T follicular helper cell (primary cell): ENCODE measurements around the gene CELF2.

Source experiments
- DNase-seq: peaks from one replicate; pipeline ENCODE4 v3.0.0-alpha.2; 2020; ENCODE audit warnings: low read depth

CELF2 gene

DNA sequence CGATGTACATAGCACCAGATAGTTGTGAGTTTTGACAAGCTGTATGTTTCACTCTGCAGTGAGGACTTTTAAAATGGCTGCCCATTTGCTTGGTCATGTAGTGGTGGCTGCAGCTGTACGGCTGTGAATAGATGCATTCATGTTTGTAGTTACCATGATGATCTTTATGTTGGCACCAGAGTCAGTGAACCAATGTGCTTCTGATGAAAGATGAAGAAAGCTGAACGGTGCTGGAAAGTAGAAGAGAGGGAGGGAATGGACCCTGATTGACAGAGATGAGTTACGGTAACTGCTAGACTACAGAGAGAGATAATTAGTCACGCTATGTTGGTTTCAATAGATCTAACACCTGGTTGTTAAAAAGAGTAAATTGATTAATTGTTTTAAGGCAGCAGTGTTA is 256.8 kb downstream of the CELF2 start:
- no peak for DNase-seq

DNA sequence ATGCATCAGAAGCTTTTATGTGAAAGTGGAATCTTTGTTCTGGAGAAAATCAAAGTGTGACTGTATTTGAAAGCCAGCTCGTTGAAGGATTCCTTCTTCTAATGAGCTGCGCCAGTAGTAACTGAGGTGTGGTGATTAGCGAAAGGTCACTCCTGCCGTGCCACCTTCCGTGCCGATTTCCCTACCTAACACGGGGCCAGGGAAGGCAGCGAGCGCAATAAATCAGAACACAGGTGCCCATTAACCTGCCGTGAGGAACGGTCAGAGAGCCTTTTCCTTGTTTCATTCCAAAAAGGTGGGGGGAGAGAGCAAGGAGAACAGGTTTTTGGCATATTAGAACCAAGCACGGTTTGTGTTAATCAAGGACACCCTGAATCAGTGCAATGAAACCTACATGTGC is 258.0 kb downstream of the CELF2 start:
- DNase-seq, result no peak

DNA sequence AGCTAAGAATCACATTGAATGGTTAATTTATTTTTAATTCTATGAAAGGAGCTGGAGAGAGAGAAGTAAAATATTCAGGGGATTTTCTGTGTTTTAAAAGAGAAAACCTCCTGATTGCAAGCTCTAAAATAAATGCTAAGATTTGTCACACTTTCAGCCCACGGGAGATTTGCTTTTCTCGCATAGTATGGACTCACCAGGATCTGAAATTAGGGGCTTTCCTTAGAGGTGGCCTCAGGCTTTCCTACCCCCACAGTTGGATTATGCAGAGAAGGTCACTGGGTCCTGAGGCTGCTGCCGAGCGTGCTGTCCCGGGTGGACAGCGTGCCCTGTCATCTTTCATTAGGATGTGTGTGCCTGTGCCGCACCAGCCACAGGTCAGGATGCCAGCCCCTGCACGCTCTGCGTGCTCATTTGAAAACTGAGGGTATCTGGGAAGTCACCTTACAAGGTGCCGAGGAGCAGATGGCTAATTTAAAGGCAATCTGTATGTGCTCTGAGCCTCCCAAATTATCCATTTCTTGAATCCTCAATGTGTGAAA is 258.8 kb downstream of the CELF2 start:
- no peak for DNase-seq

DNA sequence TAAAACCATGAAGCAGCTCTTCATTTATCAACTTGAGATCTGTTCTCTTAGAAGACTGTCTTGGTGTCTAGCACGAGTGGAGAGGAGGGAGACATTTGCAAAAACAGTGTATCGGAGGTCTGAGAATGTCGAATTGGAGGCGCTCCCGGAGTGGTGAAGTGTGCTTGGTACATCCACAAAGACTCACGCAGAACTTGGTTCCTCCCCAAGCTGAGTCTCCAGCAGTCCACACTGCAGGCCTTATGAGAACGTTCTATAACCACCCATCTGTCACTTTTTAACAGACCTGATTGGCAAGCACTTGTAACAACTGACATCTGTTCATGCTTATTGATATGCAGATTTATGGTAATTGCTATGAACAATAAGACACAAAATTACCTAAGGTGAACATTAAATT is 261.6 kb downstream of the CELF2 start:
- DNase-seq, result no peak

DNA sequence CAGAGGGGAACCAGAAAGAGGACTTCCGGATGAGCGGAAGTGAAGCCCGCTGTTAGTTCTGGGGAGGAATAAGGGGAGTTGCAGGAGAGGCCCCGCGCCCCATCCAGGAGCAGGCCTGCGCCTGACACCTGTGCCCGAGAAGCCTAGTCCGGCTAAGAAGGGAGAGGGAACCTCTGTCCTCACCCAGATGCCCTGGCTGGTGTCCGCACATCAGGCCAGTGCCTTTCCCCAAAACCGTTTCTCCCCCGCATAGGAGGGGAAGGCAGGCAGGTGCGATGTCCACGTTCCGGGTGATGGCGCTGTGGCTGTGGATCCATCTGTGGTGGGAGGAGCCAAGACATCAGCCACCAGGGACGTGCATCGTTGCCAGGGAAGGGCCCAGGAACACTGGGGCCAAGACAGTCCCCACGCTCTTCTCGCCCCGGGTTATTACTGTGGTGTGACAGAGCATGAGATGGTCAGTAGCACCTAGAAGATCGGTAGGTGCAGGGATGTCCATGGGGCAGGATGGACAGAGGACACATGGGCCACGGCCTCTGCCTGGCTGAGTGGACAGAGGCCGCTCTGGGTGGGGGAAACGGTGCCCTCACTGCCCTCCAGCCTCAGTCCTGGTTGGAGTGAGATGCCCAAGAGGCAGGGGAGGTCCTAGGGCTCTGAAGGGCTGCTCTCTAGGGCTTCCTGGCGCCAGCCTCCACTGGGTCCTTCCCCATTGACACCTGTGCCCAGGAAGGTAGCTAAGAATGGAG is 262.7 kb downstream of the CELF2 start:
- no peak for DNase-seq

DNA sequence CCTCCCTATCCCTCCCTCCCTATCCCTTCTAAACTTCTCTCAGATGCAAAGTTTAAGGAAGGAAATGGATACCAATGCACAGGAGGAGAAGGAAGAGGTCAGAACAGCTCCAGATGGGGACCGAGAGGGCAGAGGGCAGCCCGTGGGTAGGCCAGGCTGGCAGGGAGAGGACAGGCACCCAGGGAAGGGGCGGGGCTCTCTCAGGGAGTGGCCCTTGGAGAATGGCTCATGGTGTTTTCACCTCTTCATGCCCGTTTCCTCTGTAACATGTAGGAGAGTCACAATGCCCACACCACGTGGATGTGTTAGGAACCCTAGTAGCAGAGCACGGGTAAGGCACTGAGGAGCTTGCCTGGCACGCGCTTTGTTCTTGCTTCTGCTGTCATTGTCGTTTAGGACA is 264.5 kb downstream of the CELF2 start:
- no peak for DNase-seq

DNA sequence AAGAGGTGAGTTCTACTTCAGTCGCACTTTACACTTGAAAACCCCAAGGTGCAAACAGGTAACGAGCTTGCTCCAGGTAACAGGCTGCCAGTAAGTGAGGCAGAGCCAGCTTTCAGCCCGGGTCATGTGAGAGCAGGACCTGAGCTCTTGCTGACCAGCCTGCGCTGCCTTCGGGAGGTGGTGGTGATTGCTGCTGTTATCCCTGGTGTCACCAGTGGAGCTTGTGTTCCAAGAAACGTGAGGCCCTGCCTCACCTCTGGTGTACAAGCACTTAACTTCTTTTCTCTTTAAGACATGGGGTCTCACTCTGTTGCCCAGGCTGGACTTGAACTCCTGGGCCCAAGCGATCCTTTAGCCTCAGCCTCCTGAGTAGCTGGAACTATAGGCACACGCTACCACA is 265.0 kb downstream of the CELF2 start:
- no peak for DNase-seq

DNA sequence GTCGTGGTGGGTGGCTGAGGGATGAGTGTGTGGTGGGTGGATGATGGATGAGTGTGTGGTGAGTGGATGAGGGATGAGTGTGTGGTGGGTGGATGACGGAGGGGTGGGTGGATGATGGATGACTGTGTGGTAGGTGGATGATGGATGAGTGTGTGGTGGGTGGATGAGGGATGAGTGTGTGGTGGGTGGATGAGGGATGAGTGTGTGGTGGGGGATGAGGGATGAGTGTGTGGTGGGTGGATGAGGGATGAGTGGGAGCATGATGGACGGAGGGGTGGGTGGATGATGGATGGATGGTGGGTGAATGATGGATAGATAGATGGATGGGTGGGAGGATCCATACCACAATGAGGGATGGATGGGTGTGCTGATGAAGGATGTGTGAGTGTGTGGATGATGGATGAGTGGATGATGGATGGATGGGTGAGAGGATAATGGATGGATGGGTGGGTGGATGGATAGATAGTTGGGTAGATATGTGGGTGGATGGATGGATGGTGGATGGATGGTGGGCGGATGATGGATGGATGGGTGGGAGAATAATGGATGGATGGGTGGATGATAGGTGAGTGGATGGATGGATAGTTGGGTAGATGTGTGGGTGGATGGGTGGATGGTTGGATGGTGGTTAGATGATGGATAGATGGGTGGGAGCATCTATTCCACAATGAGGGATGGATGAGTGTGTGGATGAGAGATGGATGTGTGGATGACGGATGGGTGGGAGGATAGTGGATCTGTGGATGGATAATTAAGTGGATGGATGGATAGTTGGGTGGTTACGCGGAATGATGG is 266.8 kb downstream of the CELF2 start:
- DNase-seq, result no peak

DNA sequence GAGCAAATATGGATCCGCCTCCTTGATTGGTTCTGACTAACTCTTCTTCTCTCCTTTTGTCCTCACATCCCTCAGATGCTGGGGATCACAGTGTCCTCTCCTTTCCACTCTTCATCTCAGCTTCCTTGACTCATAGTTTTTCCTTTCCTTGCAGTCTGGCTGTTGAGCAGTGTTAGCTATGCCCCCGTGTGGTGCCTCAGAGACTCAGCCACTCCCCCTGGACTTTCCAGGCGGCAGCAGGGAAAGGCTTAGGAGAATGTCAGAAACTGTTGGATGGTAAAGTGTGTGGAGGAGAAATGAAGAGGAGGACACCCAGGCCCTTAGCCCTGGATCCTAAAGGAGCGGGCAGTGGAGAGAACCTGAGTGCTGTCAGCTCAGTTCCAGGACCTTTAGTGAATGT is 267.5 kb downstream of the CELF2 start:
- DNase-seq, result no peak

DNA sequence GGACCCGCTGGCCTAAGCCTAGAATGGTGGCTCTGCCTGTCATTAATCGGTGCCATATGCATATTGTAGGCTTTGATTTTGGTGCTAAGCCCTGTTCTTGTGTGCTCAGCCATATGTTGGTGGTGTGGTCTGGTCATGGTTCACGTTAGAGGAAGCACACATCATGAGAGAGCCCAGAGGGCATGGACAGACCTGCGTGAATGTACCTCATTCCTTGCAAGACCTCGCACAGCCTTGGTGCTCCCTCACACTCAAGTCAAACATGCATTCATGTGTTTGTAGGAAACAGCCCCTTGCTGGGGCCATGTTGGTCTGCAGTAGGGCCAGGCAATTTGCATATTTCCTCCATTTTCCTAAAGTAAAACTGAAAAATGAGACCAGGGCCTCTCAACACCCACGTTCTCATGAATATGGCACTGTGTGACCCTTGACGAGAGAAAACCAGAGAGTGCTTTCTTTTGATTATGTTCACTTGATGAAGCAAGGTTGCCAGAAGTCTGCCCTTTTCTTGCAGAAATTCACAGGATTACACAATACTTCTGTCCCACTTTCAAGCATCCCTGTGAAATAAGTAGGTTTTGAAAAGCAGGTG is 268.7 kb downstream of the CELF2 start:
- no peak for DNase-seq

DNA sequence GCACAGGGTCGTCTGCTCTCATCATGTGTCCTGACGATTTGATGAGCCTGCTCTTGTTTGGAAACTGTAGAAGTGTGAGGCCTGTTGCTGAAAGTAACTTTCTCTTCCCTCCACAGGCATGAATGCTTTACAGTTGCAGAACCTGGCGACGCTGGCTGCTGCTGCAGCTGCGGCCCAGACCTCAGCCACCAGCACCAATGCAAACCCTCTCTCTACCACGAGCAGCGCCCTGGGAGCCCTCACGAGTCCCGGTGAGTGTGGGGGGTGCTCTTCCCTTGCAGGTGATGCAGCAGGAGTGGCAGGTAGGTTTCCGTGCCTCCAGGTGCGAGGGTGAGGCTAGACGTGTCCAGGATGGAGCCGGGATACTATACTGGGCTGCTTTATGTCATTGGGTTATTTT is 270.6 kb downstream of the CELF2 start:
- no peak for DNase-seq

DNA sequence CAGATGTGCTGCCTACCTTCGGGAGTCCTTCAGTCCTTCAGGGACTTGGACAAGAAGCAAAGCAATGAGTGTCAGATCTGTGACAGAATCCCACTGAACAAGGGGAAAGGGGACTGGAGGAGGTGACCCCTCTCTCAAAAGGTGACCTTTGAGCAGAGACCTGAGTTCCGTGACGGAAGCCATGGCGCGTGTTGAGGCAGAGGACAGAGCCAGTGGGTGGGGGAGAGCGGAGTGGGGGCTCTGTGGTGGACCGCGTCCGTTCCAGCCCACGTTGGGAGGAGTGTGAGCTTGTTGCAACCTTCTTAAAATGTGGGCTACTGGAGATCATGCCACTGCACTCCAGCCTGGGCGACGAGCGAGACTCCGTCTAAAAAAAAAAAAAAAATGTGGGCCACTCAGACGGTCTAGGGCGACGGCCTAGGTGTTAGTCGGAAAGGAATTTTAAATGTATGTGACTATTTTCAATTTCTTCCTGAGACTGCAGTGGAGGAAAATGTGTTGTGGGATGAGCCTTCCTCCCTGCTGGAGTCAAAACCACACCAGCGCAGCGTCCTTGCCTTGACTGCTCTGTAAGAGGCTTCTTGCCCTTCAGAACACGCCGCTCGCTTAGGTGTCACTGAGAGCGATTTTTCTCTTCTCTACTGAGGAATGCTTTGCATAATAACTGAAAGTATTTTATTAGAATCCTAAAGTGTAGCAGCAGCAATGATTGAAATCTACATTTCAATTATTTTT is 272.7 kb downstream of the CELF2 start:
- DNase-seq, result no peak

DNA sequence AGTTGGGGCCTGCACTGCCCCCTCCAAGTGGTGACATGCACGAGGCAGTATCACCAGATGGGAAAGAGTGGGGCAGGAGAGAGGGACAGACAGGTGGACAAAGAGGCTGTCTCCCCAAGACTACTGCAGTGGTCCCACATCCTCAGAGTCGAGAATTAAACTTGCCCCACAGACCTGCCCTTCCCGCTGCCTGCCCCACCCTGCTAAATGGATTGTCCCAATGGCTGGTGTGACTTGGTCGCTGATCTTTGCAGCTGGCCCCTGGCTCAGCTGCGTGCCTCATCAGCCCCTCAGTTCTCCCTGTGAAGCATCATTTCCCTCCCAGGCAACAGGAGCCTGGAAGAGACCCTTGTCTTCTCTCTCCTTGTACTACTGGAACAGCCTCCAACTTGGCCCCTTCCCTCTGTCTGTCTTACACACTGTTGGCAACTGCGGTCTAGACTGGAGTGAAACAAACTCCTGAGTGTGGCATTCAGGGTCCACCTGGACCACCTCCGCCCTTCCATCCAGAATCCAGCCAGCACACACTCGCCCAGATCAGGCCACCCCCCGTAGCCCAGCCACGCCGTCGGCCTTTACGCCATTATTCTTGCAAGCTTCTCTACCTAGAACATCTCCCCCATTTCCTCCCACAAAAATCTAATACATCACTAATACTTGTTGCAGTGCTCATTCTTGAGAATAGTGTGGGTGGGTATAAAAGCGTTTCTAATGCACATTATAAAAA is 275.1 kb downstream of the CELF2 start:
- DNase-seq, result no peak

DNA sequence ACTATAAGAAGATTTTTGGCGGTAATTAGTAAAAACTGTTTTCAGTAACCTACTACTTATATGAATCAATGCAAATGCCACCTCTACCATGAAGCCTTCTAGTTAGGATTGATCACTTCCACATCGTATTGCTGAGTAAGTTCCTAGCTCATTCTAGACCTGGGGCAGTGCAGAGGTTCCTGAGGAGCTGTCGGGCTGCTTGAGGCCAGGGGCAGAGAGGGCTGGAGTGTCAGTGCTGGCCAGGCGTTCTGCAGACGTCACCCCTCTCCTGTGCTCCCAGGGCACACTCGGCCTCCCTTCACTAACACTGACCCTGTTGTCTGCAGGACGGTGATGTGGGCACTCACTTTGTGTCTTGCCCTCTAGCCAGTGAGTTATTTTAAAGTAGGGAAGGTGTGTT is 275.7 kb downstream of the CELF2 start:
- DNase-seq, result no peak

DNA sequence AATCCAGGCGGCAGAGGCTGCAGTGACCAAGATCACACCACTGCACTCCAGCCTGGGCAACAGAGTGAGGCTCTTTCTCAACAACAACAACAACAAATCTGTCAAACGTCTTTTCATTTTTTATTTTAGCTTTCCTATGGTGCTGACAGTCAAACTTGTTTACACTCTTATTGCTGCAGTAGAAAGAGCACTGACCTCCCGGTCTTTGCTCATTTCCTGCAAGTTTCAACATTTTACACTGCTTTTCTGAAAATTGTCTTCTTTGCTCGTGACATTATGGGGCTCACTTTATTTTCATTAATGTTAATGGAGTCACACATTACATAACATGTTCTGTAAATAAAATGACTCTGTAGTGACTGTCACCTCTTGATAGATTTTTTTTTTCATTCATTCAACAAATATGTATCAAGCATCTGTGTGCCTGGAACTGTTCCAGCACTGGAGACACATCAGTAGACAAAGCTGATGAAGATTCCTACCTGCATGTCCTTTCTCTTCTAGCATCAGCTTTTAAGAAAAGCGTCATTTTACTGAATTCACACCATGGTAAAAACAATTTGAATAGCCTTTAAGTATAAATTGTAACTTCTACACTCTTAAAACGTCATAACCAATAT is 277.3 kb downstream of the CELF2 start:
- no peak for DNase-seq

DNA sequence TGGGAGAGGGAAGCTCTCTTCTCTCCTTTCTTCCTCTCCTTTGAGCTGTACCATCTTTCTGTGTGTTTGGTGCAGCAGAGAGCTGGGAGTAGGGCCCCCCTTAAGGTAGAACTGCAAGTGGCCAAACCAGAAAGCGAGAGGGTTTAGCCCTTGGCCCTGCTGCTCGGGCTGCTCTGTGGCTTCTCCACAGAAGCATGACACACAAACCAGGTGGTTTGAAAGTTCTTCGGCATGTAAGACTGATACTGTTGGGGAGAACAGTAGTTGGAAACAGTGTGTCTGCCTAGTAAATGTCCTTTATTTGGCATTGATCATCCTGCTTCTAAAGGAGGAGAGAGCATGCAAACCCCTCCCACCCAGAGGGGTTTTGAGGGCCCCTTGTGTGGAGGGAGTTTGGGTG is 277.8 kb downstream of the CELF2 start:
- no peak for DNase-seq

DNA sequence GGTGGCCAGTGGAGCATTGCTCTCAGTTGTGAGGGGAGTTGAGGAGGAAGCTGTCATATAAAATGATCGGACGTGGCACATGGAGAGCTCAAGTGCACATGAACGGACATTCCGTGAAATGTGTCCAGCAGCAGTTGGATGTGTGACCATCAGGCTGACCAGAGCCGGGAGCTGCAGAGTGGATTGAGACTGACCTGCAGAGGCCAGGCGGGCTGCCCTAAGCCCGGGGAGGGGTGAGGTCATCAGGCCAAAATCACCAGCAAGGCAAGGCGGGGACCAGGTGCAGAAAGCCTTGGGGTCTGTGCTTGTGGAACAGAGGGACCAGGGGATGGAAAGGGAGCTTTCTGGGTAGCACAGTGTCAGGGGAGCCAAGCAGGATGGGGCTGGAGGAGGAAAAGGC is 279.5 kb downstream of the CELF2 start:
- no peak for DNase-seq

DNA sequence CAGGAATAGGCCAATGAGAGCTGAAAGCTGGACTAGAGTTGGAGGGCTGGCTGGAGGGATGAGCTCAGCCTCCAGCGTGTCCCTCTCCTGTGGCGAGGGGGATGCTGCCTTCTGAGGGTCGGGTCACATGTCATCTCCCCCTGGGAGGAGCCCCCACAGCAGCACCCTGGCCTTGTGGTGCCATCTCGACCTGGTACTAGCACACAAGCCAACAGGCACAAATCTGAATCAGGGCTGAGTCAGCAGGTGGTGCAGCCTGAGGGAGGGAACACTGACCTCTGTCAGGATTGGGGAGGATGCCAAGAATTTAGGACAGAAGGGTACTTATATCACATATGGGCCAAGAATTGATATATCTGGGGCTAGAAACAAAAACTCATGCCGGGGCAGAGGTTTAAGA is 280.4 kb downstream of the CELF2 start:
- no peak for DNase-seq

DNA sequence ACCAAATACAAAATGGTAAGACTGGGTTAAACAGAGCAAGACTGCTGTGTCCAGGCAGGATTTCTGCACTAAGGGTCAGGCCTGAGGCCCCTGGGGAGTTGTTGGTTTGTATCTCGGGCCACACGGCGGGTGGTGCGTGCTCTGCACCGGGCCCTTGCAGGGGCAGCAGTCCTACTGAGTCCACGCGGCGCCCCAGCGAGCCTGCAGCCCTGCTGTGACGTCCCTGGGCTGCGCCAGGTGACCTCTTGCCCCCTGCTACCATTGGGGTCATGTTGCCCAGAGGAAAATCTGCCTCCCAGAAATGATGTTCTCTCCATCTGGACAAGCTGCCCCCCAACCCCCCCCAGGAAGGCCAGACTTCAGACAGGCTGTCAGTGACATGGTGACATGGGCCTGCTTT is 281.5 kb downstream of the CELF2 start:
- DNase-seq, result no peak

DNA sequence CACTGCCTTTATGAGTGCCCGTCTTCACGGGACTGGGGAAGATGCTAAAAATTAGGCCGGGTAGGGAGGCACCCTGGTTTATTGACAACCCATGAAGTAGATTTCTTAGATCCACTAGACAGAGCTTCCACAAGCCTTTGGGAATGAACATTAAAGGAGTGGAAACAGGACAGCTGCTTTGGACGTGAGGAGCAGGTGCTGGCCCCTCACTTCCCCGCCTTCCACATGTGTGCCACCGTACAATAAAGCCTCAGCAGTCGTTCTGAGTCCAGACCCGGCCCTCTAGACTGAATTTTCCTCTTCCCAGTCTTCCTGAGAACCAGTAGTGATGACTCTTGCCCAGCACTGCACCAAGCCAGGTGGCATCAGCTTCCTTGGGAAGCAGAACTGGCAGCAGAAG is 282.4 kb downstream of the CELF2 start:
- no peak for DNase-seq

DNA sequence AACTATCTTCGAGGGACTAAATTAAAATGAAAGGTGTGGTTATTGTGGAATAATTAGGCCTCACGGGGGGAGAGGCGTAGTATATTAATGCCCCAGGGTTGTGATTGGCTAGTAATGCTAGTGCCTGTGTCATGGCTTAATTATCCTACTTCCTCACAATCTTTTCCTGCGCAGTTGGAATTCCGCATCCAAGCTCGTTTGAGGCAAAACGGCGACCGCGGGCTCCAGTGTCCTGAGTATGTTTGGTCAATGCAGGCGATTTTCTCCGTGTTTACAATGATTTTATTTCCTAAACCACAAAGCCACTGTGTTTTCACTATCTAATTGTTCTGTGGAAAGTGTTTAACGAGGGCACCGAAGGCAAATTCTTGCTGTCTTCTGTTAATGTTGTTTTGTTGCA is 282.9 kb downstream of the CELF2 start:
- no peak for DNase-seq
